Spleen (tissue), 11 donors: ENCODE results near the gene RBM27. TPM values are rescaled to one million over a fixed set of nuclear protein-coding genes. Genes with fewer than 3 reads are reported as not detected.

Experiments
- DNase-seq: peaks from one replicate; pipeline ENCODE4 v3.0.0-alpha.2; 2020
- H3K27ac ChIP-seq, 8 donors: fragments of 200-600 bp; sonication (generic) in 7 of 8; 1 replicate in 4 of 8; 2 replicates in 4 of 8; pipeline versions ENCODE4 v1.5.0 to v1.8.0; 2016 to 2021; ENCODE audit warnings: inconsistent platforms in 4 of 8, mild to moderate bottlenecking in 4 of 8, moderate library complexity in 1 of 8
- H3K27me3 ChIP-seq, 7 donors: fragments of 200-600 bp; sonication (generic) in 6 of 7; replicated peaks in 1 of 7; 1 replicate in 4 of 7; 2 replicates in 3 of 7; pipeline versions ENCODE4 v1.5.0 to v1.8.0; 2016 to 2021; ENCODE audit warnings: inconsistent platforms in 3 of 7, mild to moderate bottlenecking in 1 of 7
- H3K36me3 ChIP-seq, 6 donors: fragments of 200-600 bp; sonication (generic) in 5 of 6; 1 replicate in 4 of 6; 2 replicates in 2 of 6; pipeline versions ENCODE4 v1.5.0 to v1.8.0; 2016 to 2021; ENCODE audit warnings: inconsistent platforms in 2 of 6
- H3K4me1 ChIP-seq, 6 donors: fragments of 200-600 bp; sonication (generic) in 5 of 6; 1 replicate in 3 of 6; 2 replicates in 3 of 6; pipeline versions ENCODE4 v1.5.0 to v1.8.0; 2016 to 2021; ENCODE audit warnings: inconsistent platforms in 3 of 6
- H3K4me3 ChIP-seq, 8 donors: fragments of 200-600 bp; sonication (generic) in 7 of 8; 1 replicate in 4 of 8; 2 replicates in 4 of 8; pipeline versions ENCODE4 v1.5.0 to v1.8.0; 2016 to 2021; ENCODE audit warnings: inconsistent platforms in 4 of 8, mild to moderate bottlenecking in 4 of 8, moderate library complexity in 2 of 8
- H3K9me3 ChIP-seq, 8 donors: fragments of 200-600 bp; sonication (generic) in 7 of 8; 1 replicate in 4 of 8; 2 replicates in 4 of 8; pipeline versions ENCODE4 v1.5.0 to v1.8.0; 2016 to 2021; ENCODE audit warnings: inconsistent platforms in 4 of 8
- POLR2A ChIP-seq, 3 donors: fragments of 450-650 bp; IDR thresholded peaks; one replicate each; pipeline ENCODE4 v1.5.1; 2017; ENCODE audit warnings: antibody characterized with exemption in 3 of 3, mild to moderate bottlenecking in 1 of 3
- POLR2AphosphoS5 ChIP-seq, 3 donors: sonication (generic); formaldehyde crosslinking; IDR thresholded peaks; one replicate each; pipeline ENCODE4 v1.5.1; 2017; ENCODE audit warnings: antibody characterized with exemption in 3 of 3
- WGBS, 5 donors: extraction: QIAGEN DNeasy Blood & Tissue Kit in 3 of 5; methylation state at CpG; one replicate each; pipeline versions ENCODE4 v1.1.5 to v1.1.7; 2013 to 2018; 5-methylcytosine and 5-hydroxymethylcytosine counted together
- intact Hi-C: fragments of 100-400 bp; cut with DNase I; formaldehyde crosslinking; loops from one replicate; pipeline ENCODE4 v1.15.0; 2023; ENCODE audit warnings: low total_unique reads
- polyA plus RNA-seq, 3 donors: library from polyadenylated mRNA; stranded (reverse); fragments of 200-250 nt; gene quantifications; one replicate each; pipeline ENCODE4 v1.2.1, GENCODE V29; 2013
- total RNA-seq, 7 donors: library from RNA; depleted of rRNA in 3 of 7; stranded (reverse); fragments of >200 nt in 3 of 7; fragmentation: NEBNext Ultra II Directional in 4 of 7; extraction: Animal tissue kit (Norgen Biotek cat#: 25700) in 4 of 7; gene quantifications; one replicate each; pipeline versions ENCODE4 v1.1.0 to v1.2.1, GENCODE V29; 2016 to 2021
- TF ChIP-seq, protein P1 (sequence below), 11 experiments: fragments of 200-600 bp in 7 of 11; fragments of 450-650 bp in 4 of 11; sonication (generic) in 4 of 11; IDR thresholded peaks in 8 of 11; conservative IDR thresholded peaks in 3 of 11; 1 replicate in 7 of 11; 2 replicates in 4 of 11; pipeline versions ENCODE4 v1.4.0 to v1.8.0; 2016 to 2021; ENCODE audit warnings: antibody characterized with exemption in 11 of 11, inconsistent platforms in 4 of 11, mild to moderate bottlenecking in 1 of 11
- donor health status: healthy with polysubstance abuse.
- donor health status: DM: no; HTN: no; CAD: no; lungs with moderate emphysema.
- donor health status: DM: no; HTN: no; CAD: no.
- donor health status: Bipolar disorder and iron deficiency.
- donor health status: healthy.
- donor health status: DM: no; HTN: no; CAD: no.
- donor health status: DM: yes; HTN: yes; CAD: no.

The RBM27 gene
- total and polyA plus RNA-seq, 10 donors: 5.5 to 26.4 (median 17.9) TPM

DNA sequence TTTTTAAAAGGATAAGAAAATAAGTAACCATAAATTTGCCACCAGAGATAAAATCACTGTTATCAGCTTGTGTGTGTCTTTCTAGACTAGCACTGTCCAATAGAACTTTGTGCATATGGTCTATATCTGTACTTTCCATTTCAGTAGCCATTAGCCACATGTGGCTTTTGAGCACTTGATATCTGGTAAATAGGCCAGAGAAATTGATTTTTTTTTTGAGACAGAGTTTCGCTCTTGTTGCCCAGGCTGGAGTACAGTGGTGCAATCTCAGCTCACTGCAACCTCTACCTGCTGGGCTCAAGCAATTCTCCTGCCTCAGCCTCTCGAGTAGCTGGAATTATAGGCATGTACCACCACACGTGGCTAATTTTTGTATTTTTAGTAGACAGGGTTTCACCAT lies 17.8 kb downstream of the RBM27 start:
- Histone ChIP-seq H3K27me3 (no peaks in the 10 kb centered on the region), H3K36me3 (peaks cover 0 to 84% (median 26%) of the 10 kb centered on the region in 6 donors), H3K9me3 (no peaks in the 10 kb centered on the region), H3K4me1 (peaks cover 0 to 26% (median 12%) of the 10 kb centered on the region in 6 donors), H3K27ac (no peak overlapping the region), H3K4me3 (no peak overlapping the region)
- 83 to 93% (median 92%) methylated on average over 3 of the region's 3 CpGs for WGBS, 5 donors
- intact Hi-C loops: no loop called here
- DNase-seq: no peak
- TF ChIP-seq, protein P1, sequence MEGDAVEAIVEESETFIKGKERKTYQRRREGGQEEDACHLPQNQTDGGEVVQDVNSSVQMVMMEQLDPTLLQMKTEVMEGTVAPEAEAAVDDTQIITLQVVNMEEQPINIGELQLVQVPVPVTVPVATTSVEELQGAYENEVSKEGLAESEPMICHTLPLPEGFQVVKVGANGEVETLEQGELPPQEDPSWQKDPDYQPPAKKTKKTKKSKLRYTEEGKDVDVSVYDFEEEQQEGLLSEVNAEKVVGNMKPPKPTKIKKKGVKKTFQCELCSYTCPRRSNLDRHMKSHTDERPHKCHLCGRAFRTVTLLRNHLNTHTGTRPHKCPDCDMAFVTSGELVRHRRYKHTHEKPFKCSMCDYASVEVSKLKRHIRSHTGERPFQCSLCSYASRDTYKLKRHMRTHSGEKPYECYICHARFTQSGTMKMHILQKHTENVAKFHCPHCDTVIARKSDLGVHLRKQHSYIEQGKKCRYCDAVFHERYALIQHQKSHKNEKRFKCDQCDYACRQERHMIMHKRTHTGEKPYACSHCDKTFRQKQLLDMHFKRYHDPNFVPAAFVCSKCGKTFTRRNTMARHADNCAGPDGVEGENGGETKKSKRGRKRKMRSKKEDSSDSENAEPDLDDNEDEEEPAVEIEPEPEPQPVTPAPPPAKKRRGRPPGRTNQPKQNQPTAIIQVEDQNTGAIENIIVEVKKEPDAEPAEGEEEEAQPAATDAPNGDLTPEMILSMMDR (IDR thresholded peaks at IDR 0.05 in 8 of 11, conservative IDR thresholded peaks at IDR 0.05 in 3 of 11): no peak

GRCh38 chr5:146222005-146222404 lies 18.6 kb downstream of the RBM27 start:
- TF ChIP-seq, protein P1 (IDR thresholded peaks at IDR 0.05 in 8 of 11, conservative IDR thresholded peaks at IDR 0.05 in 3 of 11): no peak
- TF ChIP-seq POLR2A (IDR thresholded peaks at IDR 0.05): no peak
- no peak for TF ChIP-seq POLR2AphosphoS5 (IDR thresholded peaks at IDR 0.05)
- H3K4me3 ChIP-seq: no peak overlapping the region
- no peak overlapping the region for H3K27ac ChIP-seq
- peaks cover 0 to 92% (median 30%) of the 10 kb centered on the region in 6 donors for H3K36me3 ChIP-seq
- H3K9me3 ChIP-seq: no peaks in the 10 kb centered on the region
- 87 to 98% (median 95%) methylated on average over 1 of the region's 1 CpG for WGBS, 5 donors
- H3K27me3 ChIP-seq: no peaks in the 10 kb centered on the region
- no peak for DNase-seq
- H3K4me1 ChIP-seq: peaks cover 0 to 18% (median 11%) of the 10 kb centered on the region in 6 donors
- intact Hi-C loops: no loop called here

DNA sequence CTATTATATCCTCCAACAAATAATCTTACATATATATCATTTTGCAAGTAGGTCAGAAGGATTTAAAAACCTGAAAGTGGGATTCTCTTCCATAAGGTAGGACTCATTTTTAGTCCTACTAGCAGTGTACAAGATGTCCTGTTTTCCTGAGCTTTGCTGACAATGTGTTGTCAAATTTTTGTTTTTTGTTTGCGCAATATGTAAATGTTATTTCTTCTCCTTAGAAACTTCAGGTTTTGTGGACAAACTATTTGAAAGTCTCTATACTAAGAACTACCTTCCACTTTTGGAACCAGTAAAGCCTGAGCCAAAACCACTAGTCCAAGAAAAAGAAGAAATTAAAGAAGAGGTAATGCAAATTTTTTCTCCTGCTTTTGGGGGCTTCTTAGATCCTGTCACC lies 19.8 kb downstream of the RBM27 start:
- Histone ChIP-seq H3K4me3 (no peak overlapping the region), H3K4me1 (peaks cover 0 to 8% (median 5%) of the 10 kb centered on the region in 6 donors), H3K36me3 (peaks cover 0 to 98% (median 32%) of the 10 kb centered on the region in 6 donors), H3K9me3 (no peaks in the 10 kb centered on the region), H3K27ac (no peak overlapping the region), H3K27me3 (no peaks in the 10 kb centered on the region)
- no peak for DNase-seq
- intact Hi-C loops: no loop called here
- TF ChIP-seq POLR2AphosphoS5 (IDR thresholded peaks at IDR 0.05) (no peak), POLR2A (IDR thresholded peaks at IDR 0.05) (no peak)
- TF ChIP-seq, protein P1 (IDR thresholded peaks at IDR 0.05 in 8 of 11, conservative IDR thresholded peaks at IDR 0.05 in 3 of 11): no peak
- WGBS, 5 donors: 98 to 100% (median 100%) methylated on average over 1 of the region's 1 CpG

- H3K27ac ChIP-seq: no peak overlapping the region
- no peaks in the 10 kb centered on the region for H3K27me3 ChIP-seq
- TF ChIP-seq, protein P1 (IDR thresholded peaks at IDR 0.05 in 8 of 11, conservative IDR thresholded peaks at IDR 0.05 in 3 of 11): no peak
- TF ChIP-seq POLR2AphosphoS5 (IDR thresholded peaks at IDR 0.05) (no peak), POLR2A (IDR thresholded peaks at IDR 0.05) (no peak)
- intact Hi-C loops: no loop called here
- H3K4me1 ChIP-seq: no peaks in the 10 kb centered on the region
- H3K36me3 ChIP-seq: peaks cover 0 to 100% (median 66%) of the 10 kb centered on the region in 6 donors
- DNase-seq: no peak
- no peak overlapping the region for H3K4me3 ChIP-seq
- no peaks in the 10 kb centered on the region for H3K9me3 ChIP-seq
Measured at GRCh38 chr5:146229222-146229621, 25.8 kb downstream of the RBM27 start.
